Endodermal cell (in vitro differentiated cells): ENCODE measurements around the gene ACTN4. TPM values are rescaled to one million over a fixed set of nuclear protein-coding genes. Genes with fewer than 3 reads are reported as not detected.
A peak's percentile ranks its signal among the peaks of the same experiment; 100 is the strongest.
"Not testable (repeated sequence)": the region's sequence is repeated elsewhere in the genome, so short reads cannot be mapped to it uniquely, and the experiment has no call there.

Experiments used
- DNase-seq: peaks from one replicate; pipeline ENCODE4 v3.0.0-alpha.2; 2017
- H3K27ac ChIP-seq: 2 replicates; pipeline ENCODE4 v1.5.1; 2013; ENCODE audit warnings: mild to moderate bottlenecking, low read depth, low read length, moderate library complexity
- H3K27me3 ChIP-seq: 2 replicates; pipeline ENCODE4 v1.6.1; 2013; ENCODE audit warnings: mild to moderate bottlenecking, low read length, moderate library complexity; ENCODE audit not compliant: insufficient read depth, control insufficient read depth, poor library complexity, severe bottlenecking
- H3K36me3 ChIP-seq: 2 replicates; pipeline ENCODE4 v1.7.0; 2013; ENCODE audit warnings: mild to moderate bottlenecking, low read length, moderate library complexity; ENCODE audit not compliant: control insufficient read depth, insufficient read depth
- H3K4me1 ChIP-seq: one replicate; pipeline ENCODE4 v1.7.0; 2013; ENCODE audit warnings: low read length; ENCODE audit not compliant: control insufficient read depth, insufficient read depth
- H3K4me3 ChIP-seq: 2 replicates; pipeline ENCODE4 v1.5.1; 2013; ENCODE audit warnings: mild to moderate bottlenecking, low read length, moderate library complexity
- H3K9ac ChIP-seq: 2 replicates; pipeline ENCODE4 v1.6.1; 2013; ENCODE audit warnings: mild to moderate bottlenecking, low read length, moderate library complexity; ENCODE audit not compliant: poor library complexity, severe bottlenecking; ENCODE audit errors: extremely low read depth
- H3K9me3 ChIP-seq: 2 replicates; pipeline ENCODE4 v1.6.1; 2013; ENCODE audit warnings: mild to moderate bottlenecking, low read length, moderate library complexity; ENCODE audit not compliant: control insufficient read depth
- H3K27ac Mint-ChIP-seq: 2 replicates; pipeline ENCODE4 v1.8.0; 2020; ENCODE audit warnings: mixed read lengths
- H3K27me3 Mint-ChIP-seq: 2 replicates; pipeline ENCODE4 v1.8.0; 2021; ENCODE audit warnings: mild to moderate bottlenecking, mixed read lengths; ENCODE audit not compliant: insufficient read depth
- H3K36me3 Mint-ChIP-seq: 2 replicates; pipeline ENCODE4 v1.8.0; 2020; ENCODE audit warnings: low read depth, mixed read lengths
- H3K4me1 Mint-ChIP-seq: 2 replicates; pipeline ENCODE4 v1.8.0; 2020; ENCODE audit warnings: mixed read lengths
- H3K4me3 Mint-ChIP-seq: 2 replicates; pipeline ENCODE4 v1.8.0; 2020; ENCODE audit warnings: mild to moderate bottlenecking, moderate library complexity, mixed read lengths
- H3K9me3 Mint-ChIP-seq: 2 replicates; pipeline ENCODE4 v1.8.0; 2020; ENCODE audit warnings: mild to moderate bottlenecking, mixed read lengths
- CTCF ChIP-seq: fragments of 200-600 bp; sonication (generic); conservative IDR thresholded peaks from 2 replicates; pipeline ENCODE4 v1.5.0; 2021; ENCODE audit warnings: antibody characterized with exemption, mild to moderate bottlenecking
- WGBS, 2 experiments: methylation state at CpG; one replicate each; pipeline versions ENCODE4 v1.1.5 to v1.1.7; 2013; ENCODE audit warnings: missing lambda C conversion rate in 2 of 2, mixed read lengths in 1 of 2; ENCODE audit not compliant: insufficient coverage in 1 of 2, insufficient read length in 1 of 2; 5-methylcytosine and 5-hydroxymethylcytosine counted together
- total RNA-seq, 2 donors: library from RNA; stranded (reverse); fragmentation: NEBNext Ultra II Directional in 1 of 2; extraction: Animal tissue kit (Norgen Biotek cat#: 25700) in 1 of 2; gene quantifications; 2 replicates in 1 of 2; 3 replicates in 1 of 2; pipeline ENCODE4 v1.2.1, GENCODE V29; 2021

Gene ACTN4
- total RNA-seq, 2 donors from 2014 or later: 378 to 437 TPM

- Histone ChIP-seq H3K27me3 (no peaks in the 10 kb centered on the region), H3K27ac (no peak overlapping the region), H3K9me3 (no peaks in the 10 kb centered on the region), H3K4me1 (no peaks in the 10 kb centered on the region), H3K4me3 (no peak overlapping the region), H3K36me3 (peaks cover 66% of the 10 kb centered on the region), H3K9ac (no peak overlapping the region)
- Mint-ChIP-seq H3K4me3 (no peak overlapping the region), H3K36me3 (peaks cover 75% of the 10 kb centered on the region), H3K27ac (no peak overlapping the region), H3K4me1 (peaks cover 15% of the 10 kb centered on the region), H3K27me3 (no peaks in the 10 kb centered on the region), H3K9me3 (no peaks in the 10 kb centered on the region)
- DNase-seq: no peak
- WGBS, 2 experiments: 90 to 99% methylated on average over 2 to 4 of the region's 4 CpGs
- TF ChIP-seq CTCF: no peak
Observed at GRCh38 chr19:38626401-38626800, 21.0 kb upstream of the ACTN4 start.

GRCh38 chr19:38629568-38629967 lies 17.9 kb upstream of the ACTN4 start:
- Histone ChIP-seq H3K9me3 (no peaks in the 10 kb centered on the region), H3K4me1 (no peaks in the 10 kb centered on the region), H3K27ac (no peak overlapping the region), H3K36me3 (peaks cover 74% of the 10 kb centered on the region), H3K27me3 (no peaks in the 10 kb centered on the region), H3K4me3 (no peak overlapping the region), H3K9ac (no peak overlapping the region)
- Mint-ChIP-seq H3K4me3 (no peak overlapping the region), H3K4me1 (peaks cover 12% of the 10 kb centered on the region), H3K9me3 (no peaks in the 10 kb centered on the region), H3K27ac (no peak overlapping the region), H3K36me3 (peaks cover 68% of the 10 kb centered on the region), H3K27me3 (no peaks in the 10 kb centered on the region)
- DNase-seq: no peak
- no peak for TF ChIP-seq CTCF
- WGBS, 2 experiments: 90 to 94% methylated on average over 4 to 6 of the region's 6 CpGs

GRCh38 chr19:38631301-38631700 lies 16.1 kb upstream of the ACTN4 start:
- DNase-seq, H3K27me3 ChIP-seq, H3K9me3 ChIP-seq, H3K9ac ChIP-seq, H3K4me3 Mint-ChIP-seq, H3K27me3 Mint-ChIP-seq, H3K27ac ChIP-seq, H3K4me1 ChIP-seq, H3K4me3 ChIP-seq, H3K9me3 Mint-ChIP-seq: not testable (repeated sequence)
- peaks cover 74% of the 10 kb centered on the region for H3K36me3 ChIP-seq
- Mint-ChIP-seq H3K36me3 (peaks cover 70% of the 10 kb centered on the region), H3K27ac (peak overlapping the region; percentile 89), H3K4me1 (peaks cover 18% of the 10 kb centered on the region)
- WGBS, 2 experiments: 69 to 94% methylated on average over 3 to 9 of the region's 11 CpGs

GRCh38 chr19:38631811-38632475 lies 15.5 kb upstream of the ACTN4 start:
- 72 to 88% methylated on average over 3 to 6 of the region's 7 CpGs for WGBS, 2 experiments
- H3K9me3 ChIP-seq, H3K4me1 ChIP-seq, H3K9me3 Mint-ChIP-seq, H3K27me3 Mint-ChIP-seq, H3K4me3 ChIP-seq, H3K27me3 ChIP-seq, H3K4me3 Mint-ChIP-seq, H3K9ac ChIP-seq, H3K27ac ChIP-seq: not testable (repeated sequence)
- Mint-ChIP-seq H3K36me3 (peaks cover 69% of the 10 kb centered on the region), H3K4me1 (peaks cover 21% of the 10 kb centered on the region), H3K27ac (peak overlapping the region; percentile 89)
- DNase-seq: peak; percentile 72
- H3K36me3 ChIP-seq: peaks cover 73% of the 10 kb centered on the region
